Measurements from ENCODE around the gene ZNF567. TPM values are rescaled to one million over a fixed set of nuclear protein-coding genes. Genes with fewer than 3 reads are reported as not detected.

The ZNF567 gene
- 10 to 100 TPM in 1 of 4 donors, 1 to 10 TPM in 3; 6.7 to 12.7 (median 8.7) TPM for total RNA-seq

DNA sequence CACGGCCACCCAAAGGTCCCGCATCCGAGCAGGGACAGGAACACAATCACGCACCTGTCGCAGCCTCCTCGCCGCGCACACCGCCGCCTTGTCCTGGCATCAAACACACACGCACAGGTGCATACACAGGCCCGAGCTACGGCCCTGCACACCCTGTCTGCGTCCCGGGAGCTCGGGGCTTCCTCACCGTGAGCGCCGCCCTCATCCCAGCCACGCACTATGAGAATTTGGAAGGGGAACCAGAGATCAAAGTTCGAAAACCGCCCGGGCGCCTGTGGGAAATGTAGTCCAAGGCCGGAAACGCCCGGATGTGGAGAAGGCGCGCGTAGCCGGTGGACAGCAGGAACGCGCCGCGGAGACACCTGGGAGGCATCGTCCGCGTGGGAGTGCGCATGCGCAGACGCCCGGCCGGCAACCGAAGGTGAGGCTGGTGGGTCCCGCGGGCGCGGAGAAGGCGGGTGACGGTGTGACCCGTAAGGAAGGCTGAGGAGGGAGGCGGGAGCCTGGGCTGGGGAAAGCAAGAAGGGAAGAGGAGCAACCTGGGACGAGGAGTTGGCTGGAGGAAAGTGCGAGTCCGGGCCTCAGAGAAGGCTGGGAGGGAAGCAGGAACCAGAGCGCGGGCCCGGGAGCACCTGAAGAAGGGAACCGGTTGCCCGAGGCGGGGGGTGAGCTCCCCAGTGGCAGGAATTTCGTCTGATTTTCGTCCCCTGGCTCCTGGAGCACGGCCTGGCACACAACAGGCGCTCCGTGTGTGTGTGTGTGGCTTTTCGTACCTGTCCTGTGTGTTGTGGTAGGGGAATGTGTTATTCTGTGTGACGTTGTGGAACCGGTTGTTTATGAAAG is at the start of gene ZNF567:
TSS of gene ZNF567 (plus strand) at position 399 of the 843 bp plus-strand sequence. CDS start 7,256 bp downstream, outside the sequence.
- 0% methylated on average over 60 to 65 of the region's 69 CpGs for WGBS, 2 donors
- peaks cover 0 to 18% (median 12%) of the 10 kb centered on the region in 4 donors for H3K4me1 ChIP-seq
- peak within 1 kb of the TSS in 3 of 4 donors; percentile 78 to 80 (median 79) for H3K27ac ChIP-seq
- TF ChIP-seq, protein P1, sequence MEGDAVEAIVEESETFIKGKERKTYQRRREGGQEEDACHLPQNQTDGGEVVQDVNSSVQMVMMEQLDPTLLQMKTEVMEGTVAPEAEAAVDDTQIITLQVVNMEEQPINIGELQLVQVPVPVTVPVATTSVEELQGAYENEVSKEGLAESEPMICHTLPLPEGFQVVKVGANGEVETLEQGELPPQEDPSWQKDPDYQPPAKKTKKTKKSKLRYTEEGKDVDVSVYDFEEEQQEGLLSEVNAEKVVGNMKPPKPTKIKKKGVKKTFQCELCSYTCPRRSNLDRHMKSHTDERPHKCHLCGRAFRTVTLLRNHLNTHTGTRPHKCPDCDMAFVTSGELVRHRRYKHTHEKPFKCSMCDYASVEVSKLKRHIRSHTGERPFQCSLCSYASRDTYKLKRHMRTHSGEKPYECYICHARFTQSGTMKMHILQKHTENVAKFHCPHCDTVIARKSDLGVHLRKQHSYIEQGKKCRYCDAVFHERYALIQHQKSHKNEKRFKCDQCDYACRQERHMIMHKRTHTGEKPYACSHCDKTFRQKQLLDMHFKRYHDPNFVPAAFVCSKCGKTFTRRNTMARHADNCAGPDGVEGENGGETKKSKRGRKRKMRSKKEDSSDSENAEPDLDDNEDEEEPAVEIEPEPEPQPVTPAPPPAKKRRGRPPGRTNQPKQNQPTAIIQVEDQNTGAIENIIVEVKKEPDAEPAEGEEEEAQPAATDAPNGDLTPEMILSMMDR (IDR thresholded peaks at IDR 0.05) = no peak
- TF ChIP-seq EP300 (IDR thresholded peaks at IDR 0.05) = peak; percentile 74 to 90
- TF ChIP-seq POLR2A (IDR thresholded peaks at IDR 0.05) = peak; percentile 39 to 43
- H3K4me3 ChIP-seq = peak within 1 kb of the TSS; percentile 68 to 87 (median 84)
- H3K9me3 ChIP-seq = peaks cover 0 to 45% (median 7%) of the 10 kb centered on the region in 4 donors
- H3K36me3 ChIP-seq = peaks cover 0 to 66% (median 11%) of the 10 kb centered on the region in 3 donors
- DNase-seq (ENCODE audit: low spot score in 2 of 2) = peak; percentile 95 to 97
- no peaks in the 10 kb centered on the region for H3K27me3 ChIP-seq

DNA sequence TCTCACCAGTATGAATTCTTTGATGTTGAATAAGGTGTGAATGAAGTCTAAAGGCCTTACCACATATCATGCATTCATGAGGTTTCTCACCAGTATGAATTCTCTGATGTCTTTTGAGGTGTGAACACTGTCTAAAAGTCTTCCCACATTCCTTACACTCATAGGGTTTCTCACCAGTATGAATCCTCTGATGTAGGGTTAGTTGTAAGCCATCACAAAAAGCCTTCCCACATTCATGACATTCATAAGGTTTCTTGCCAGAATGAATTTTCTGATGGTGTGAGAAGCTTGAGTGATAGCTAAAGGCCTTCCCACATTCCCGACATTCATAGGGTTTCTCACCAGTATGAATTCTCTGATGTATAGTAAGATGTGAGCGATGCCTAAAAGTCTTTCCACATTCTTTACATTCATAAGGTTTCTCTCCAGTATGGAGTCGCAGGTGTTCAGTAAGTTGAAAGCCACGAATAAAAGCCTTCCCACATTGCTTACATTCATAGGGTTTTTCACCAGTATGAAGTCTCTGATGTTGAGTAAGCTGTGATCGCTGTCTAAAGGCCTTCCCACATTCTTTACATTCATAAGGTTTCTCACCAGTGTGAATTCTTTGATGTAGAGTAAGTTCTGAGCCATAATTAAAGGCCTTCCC is 48.4 kb upstream of the ZNF567 start:
- 97 to 98% methylated on average over 5 of the region's 5 CpGs for whole genome bisulfite sequencing, 2 donors
- DNase-seq (ENCODE audit: low spot score in 2 of 2) = no peak
- TF ChIP-seq, protein P1 (IDR thresholded peaks at IDR 0.05) = no peak
- TF ChIP-seq POLR2A (IDR thresholded peaks at IDR 0.05) = no peak
- TF ChIP-seq EP300 (IDR thresholded peaks at IDR 0.05) = no peak
- H3K36me3 ChIP-seq = peaks cover 10 to 100% (median 28%) of the 10 kb centered on the region in 3 donors
- no peaks in the 10 kb centered on the region for H3K4me1 ChIP-seq
- no peaks in the 10 kb centered on the region for H3K27me3 ChIP-seq
- H3K4me3 ChIP-seq = no peak overlapping the region
- H3K27ac ChIP-seq = no peak overlapping the region
- peaks cover 12 to 100% (median 64%) of the 10 kb centered on the region in 4 donors for H3K9me3 ChIP-seq

GRCh38 chr19:36646746-36647145 is 40.7 kb upstream of the ZNF567 start:
- H3K27me3 ChIP-seq = no peaks in the 10 kb centered on the region
- no peaks in the 10 kb centered on the region for H3K4me1 ChIP-seq
- peaks cover 0 to 99% (median 47%) of the 10 kb centered on the region in 4 donors for H3K9me3 ChIP-seq
- 94 to 97% methylated on average over 2 of the region's 2 CpGs for WGBS, 2 donors
- no peak for TF ChIP-seq POLR2A (IDR thresholded peaks at IDR 0.05)
- no peak for TF ChIP-seq EP300 (IDR thresholded peaks at IDR 0.05)
- TF ChIP-seq, protein P1 (IDR thresholded peaks at IDR 0.05) = no peak
- peaks cover 0 to 100% (median 33%) of the 10 kb centered on the region in 3 donors for H3K36me3 ChIP-seq
- no peak overlapping the region for H3K4me3 ChIP-seq
- no peak overlapping the region for H3K27ac ChIP-seq
- DNase-seq (ENCODE audit: low spot score in 2 of 2) = no peak

GRCh38 chr19:36652958-36653357 is 34.5 kb upstream of the ZNF567 start:
- no peak for DNase-seq (ENCODE audit: low spot score in 2 of 2)
- no peak overlapping the region for H3K27ac ChIP-seq
- H3K36me3 ChIP-seq = peaks cover 4 to 100% (median 58%) of the 10 kb centered on the region in 3 donors
- 93 to 97% methylated on average over 1 of the region's 1 CpG for WGBS, 2 donors
- H3K4me1 ChIP-seq = no peaks in the 10 kb centered on the region
- peaks cover 0 to 97% (median 37%) of the 10 kb centered on the region in 4 donors for H3K9me3 ChIP-seq
- H3K27me3 ChIP-seq = no peaks in the 10 kb centered on the region
- H3K4me3 ChIP-seq = no peak overlapping the region
- TF ChIP-seq, protein P1 (IDR thresholded peaks at IDR 0.05) = no peak
- TF ChIP-seq POLR2A (IDR thresholded peaks at IDR 0.05) = no peak
- no peak for TF ChIP-seq EP300 (IDR thresholded peaks at IDR 0.05)
